ENCODE data around the gene ITGAE. TPM values are rescaled to one million over a fixed set of nuclear protein-coding genes. Genes with fewer than 3 reads are reported as not detected.

Gene ITGAE
- 8.4 and 14.7 TPM in 2 replicates for total RNA-seq (2022)
- Bru-seq, nascent RNA: percentile 32 among the genes with signal in this experiment
- percentile 29 among the genes with signal in this experiment for BruChase-seq, experiment 1, labeled RNA remaining after a 6-hour chase
- percentile 25 among the genes with signal in this experiment for BruChase-seq, experiment 2, labeled RNA remaining after a 2-hour chase
- long read RNA-seq, transcript ITGAE-207 (4 exons, 672 nt): major isoform, 14 of 23 reads
- long read RNA-seq, partial matches to known transcripts: 0 of 23 reads
- long read RNA-seq, other reads (novel, unspliced or antisense): 7 of 23 reads

DNA sequence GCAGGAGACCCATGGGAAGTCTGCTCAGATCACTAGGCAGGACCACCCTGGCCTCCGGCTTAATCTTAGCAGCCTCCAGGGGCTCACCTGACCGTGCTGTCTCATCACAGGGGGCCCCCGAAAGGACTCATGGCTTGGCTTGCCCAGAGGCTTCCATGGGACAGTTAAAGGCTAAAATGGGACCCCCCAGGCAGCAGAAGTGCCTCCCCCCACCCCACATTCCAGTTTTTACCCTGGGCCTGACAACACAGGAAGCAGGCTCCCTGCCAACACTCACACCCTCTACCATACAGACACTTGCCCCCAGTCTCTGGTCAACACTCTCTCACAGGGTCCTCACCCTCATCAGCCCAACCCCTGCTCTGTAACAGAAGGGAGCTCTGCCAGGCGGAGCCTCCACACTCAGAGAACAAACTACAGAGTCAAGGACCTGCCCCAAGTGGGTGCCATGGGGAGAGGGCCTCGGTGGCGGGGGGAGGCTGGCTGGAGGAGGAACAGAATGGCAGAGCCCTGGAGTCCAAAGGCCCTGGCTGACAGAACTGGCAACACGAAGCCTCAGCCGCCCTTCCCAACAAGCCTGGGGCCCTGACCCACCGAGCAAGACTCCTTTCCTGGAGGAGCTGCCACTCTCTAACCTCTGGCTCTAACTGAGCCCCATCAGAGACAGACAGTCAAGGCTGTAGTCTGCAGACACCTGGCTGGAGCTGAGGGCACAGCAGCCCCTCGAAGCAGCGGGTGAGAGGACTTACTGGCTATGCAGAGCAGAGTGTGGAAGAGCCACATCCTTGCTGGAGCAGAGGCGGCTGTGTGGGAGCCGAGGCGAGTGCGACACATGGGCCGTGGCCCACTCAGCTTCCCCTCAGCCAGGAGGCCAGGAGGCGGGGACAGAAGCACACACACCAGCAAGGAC, at the start of gene ITGAE:
Gene ITGAE (minus strand): TSS at position 827 of the 910 bp plus-strand sequence. CDS start 44 bp downstream, at position 783.
- no peak for DNase-seq
- H3K9me3 Mint-ChIP-seq (ENCODE audit: low read depth, unreplicated experiment): no peaks in the 10 kb centered on the region
- no peaks in the 10 kb centered on the region for H3K4me1 Mint-ChIP-seq (ENCODE audit: low read depth, unreplicated experiment)
- H3K4me3 Mint-ChIP-seq (ENCODE audit: low read depth, unreplicated experiment): no peak within 1 kb of the TSS
- H3K27me3 Mint-ChIP-seq (ENCODE audit: unreplicated experiment): no peaks in the 10 kb centered on the region
- CTCF ChIA-PET: no interaction called here
- intact Hi-C loops (cut with micrococcal nuclease; ENCODE audit: unreplicated experiment): no loop called here
- H3K27ac Mint-ChIP-seq (ENCODE audit: unreplicated experiment): no peak within 1 kb of the TSS
- no peaks in the 10 kb centered on the region for H3K36me3 Mint-ChIP-seq (ENCODE audit: insufficient read depth, unreplicated experiment)
- TF ChIP-seq CTCF (IDR thresholded peaks at IDR 0.05; ENCODE audit: unreplicated experiment): no peak
- no TSS peak for BruUV-seq (replicated peaks)

DNA sequence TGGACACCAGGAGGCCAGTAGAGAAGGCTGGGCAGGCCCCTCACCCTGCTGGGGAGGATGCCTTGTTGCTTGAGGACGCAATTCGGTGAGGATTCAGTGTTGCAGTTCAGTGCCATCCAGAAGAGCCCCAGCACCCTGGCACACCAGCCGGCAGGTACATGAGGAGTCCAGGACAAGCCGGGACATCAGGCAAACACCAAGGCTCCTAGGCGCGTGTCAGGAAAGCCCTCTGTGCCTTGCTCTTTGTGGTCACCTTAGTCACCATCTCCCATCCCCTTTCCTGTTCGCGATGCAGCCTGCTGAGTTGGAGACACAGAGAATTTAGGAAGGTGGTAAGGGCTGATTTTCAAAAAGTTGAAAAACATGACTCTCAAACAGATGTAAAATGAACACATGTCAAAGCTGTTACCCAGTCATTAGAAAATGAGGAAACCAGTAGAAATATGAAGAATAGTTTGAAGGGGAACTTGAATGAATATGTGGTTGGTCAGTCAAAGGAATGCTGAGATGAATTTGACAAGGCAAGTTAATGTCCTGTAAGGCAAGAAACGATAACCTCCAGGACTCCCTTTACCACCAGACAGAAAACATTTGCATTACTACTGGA, 47.3 kb upstream of the ITGAE start:
- Mint-ChIP-seq H3K9me3 (ENCODE audit: low read depth, unreplicated experiment) (no peaks in the 10 kb centered on the region), H3K27ac (ENCODE audit: unreplicated experiment) (no peak overlapping the region), H3K27me3 (ENCODE audit: unreplicated experiment) (peaks cover 41% of the 10 kb centered on the region), H3K4me1 (ENCODE audit: low read depth, unreplicated experiment) (no peaks in the 10 kb centered on the region), H3K4me3 (ENCODE audit: low read depth, unreplicated experiment) (no peak overlapping the region), H3K36me3 (ENCODE audit: insufficient read depth, unreplicated experiment) (peaks cover 20% of the 10 kb centered on the region)
- BruUV-seq (replicated peaks): no TSS peak
- CTCF ChIA-PET: no interaction called here
- intact Hi-C loops (cut with micrococcal nuclease; ENCODE audit: unreplicated experiment): no loop called here
- no peak for TF ChIP-seq CTCF (IDR thresholded peaks at IDR 0.05; ENCODE audit: unreplicated experiment)
- no peak for DNase-seq

- CTCF ChIA-PET: no interaction called here
- peaks cover 30% of the 10 kb centered on the region for H3K27me3 Mint-ChIP-seq (ENCODE audit: unreplicated experiment)
- H3K4me1 Mint-ChIP-seq (ENCODE audit: low read depth, unreplicated experiment): no peaks in the 10 kb centered on the region
- H3K27ac Mint-ChIP-seq (ENCODE audit: unreplicated experiment): no peak overlapping the region
- no peaks in the 10 kb centered on the region for H3K9me3 Mint-ChIP-seq (ENCODE audit: low read depth, unreplicated experiment)
- peaks cover 21% of the 10 kb centered on the region for H3K36me3 Mint-ChIP-seq (ENCODE audit: insufficient read depth, unreplicated experiment)
- no TSS peak for BruUV-seq (replicated peaks)
- intact Hi-C loops (cut with micrococcal nuclease; ENCODE audit: unreplicated experiment): no loop called here
- no peak for TF ChIP-seq CTCF (IDR thresholded peaks at IDR 0.05; ENCODE audit: unreplicated experiment)
- no peak overlapping the region for H3K4me3 Mint-ChIP-seq (ENCODE audit: low read depth, unreplicated experiment)
- no peak for DNase-seq
Observed at GRCh38 chr17:3847165-3847670, 46.2 kb upstream of the ITGAE start.

- Mint-ChIP-seq H3K4me1 (ENCODE audit: low read depth, unreplicated experiment) (no peaks in the 10 kb centered on the region), H3K36me3 (ENCODE audit: insufficient read depth, unreplicated experiment) (peaks cover 23% of the 10 kb centered on the region), H3K4me3 (ENCODE audit: low read depth, unreplicated experiment) (peak overlapping the region; percentile 78), H3K27ac (ENCODE audit: unreplicated experiment) (no peak overlapping the region), H3K9me3 (ENCODE audit: low read depth, unreplicated experiment) (no peaks in the 10 kb centered on the region), H3K27me3 (ENCODE audit: unreplicated experiment) (peaks cover 24% of the 10 kb centered on the region)
- no peak for DNase-seq
- BruUV-seq (replicated peaks): no TSS peak
- intact Hi-C loops (cut with micrococcal nuclease; ENCODE audit: unreplicated experiment): no loop called here
- TF ChIP-seq CTCF (IDR thresholded peaks at IDR 0.05; ENCODE audit: unreplicated experiment): no peak
- CTCF ChIA-PET: interaction anchor here (0.5 to 2.1 kb wide), 9 partner anchors 10 to 251 kb away, joined by 3 to 10 read pairs (median 3); no protein-coding TSS in a partner anchor
Observed at GRCh38 chr17:3846437-3847164, 45.6 kb upstream of the ITGAE start.
